ENCODE measurements around the gene PI16.

Gene PI16

GRCh38 chr6:36954262-36954931, at the start of gene PI16:
Gene PI16 (plus strand): TSS chr6:36954738. CDS start chr6:36954761, 23 bp downstream.
- no peak for DNase-seq (ENCODE audit: low read depth)

GRCh38 chr6:36904851-36905393, 49.6 kb upstream of the PI16 start:
- DNase-seq (ENCODE audit: low read depth), result no peak

- DNase-seq (ENCODE audit: low read depth), result no peak
These were observed 47.8 kb upstream of the PI16 start for GRCh38 chr6:36906539-36907325.

GRCh38 chr6:36907781-36908180, 46.8 kb upstream of the PI16 start:
- no peak for DNase-seq (ENCODE audit: low read depth)

- DNase-seq (ENCODE audit: low read depth), result no peak
These were observed 45.8 kb upstream of the PI16 start for GRCh38 chr6:36908747-36909146.

GRCh38 chr6:36912030-36912454, 42.5 kb upstream of the PI16 start:
- no peak for DNase-seq (ENCODE audit: low read depth)

GRCh38 chr6:36912586-36912985, 42.0 kb upstream of the PI16 start:
- peak; percentile 26 for DNase-seq (ENCODE audit: low read depth)

DNA sequence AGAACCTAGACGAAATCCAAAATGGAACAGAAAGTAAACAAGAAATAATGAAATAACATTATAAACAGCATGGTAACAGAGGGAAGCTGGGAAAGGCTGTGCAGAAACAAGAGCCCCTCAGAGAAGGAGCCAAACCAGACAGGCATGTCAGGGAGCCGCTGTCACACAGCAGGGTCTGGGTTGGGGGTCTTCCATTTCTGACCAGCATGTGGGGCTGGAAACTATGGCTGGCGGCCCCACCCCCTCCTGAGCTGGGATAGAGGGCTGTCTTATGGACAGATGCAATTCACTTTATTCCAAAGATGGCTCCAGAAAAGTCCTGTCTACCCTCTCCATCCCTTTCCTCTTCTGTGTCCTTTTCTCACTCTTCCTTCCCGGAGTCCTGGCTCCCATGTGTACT, 41.5 kb upstream of the PI16 start:
- DNase-seq (ENCODE audit: low read depth), result no peak

- no peak for DNase-seq (ENCODE audit: low read depth)
These were observed 40.2 kb upstream of the PI16 start for GRCh38 chr6:36914227-36914794.

GRCh38 chr6:36915599-36915998, 38.9 kb upstream of the PI16 start:
- no peak for DNase-seq (ENCODE audit: low read depth)

DNA sequence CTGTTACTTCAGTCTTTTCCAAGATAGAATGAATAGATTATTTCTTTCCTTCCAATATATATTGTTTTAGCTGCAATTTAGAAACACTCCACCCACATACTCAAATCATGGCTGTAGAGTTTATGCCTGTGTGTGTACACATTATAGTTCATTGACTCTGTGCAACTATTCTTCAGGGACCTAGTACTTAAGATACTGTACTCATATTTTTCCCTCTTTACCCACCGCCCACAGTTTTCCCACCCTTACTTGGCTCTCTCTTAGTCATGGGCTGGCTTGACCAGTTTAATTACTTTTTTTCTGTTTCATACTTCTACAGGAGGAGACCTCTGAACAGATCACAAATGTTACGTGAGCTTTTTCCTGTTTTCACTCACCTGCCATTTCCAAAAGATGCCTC, 38.4 kb upstream of the PI16 start:
- DNase-seq (ENCODE audit: low read depth), result no peak

- DNase-seq (ENCODE audit: low read depth), result no peak
These were observed 36.9 kb upstream of the PI16 start for GRCh38 chr6:36917541-36918193.

DNA sequence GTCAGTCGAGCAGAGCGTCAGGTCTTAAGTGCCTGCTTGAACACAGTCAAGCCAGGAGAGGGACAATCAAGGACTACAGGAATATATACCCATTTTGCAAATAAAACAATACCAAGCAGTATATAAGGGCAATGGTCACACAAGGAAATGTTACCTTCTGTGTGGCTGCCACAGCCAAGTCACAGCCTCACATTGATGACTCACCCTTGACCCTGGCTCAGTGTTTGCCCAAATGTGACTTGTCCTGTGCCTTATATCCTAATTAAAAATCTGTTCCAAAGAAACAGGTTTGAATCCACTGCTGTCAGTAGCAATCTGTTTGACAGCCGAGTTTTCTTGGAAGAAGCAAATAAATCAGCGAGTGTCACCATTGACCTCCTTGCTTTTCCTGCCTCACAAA, 34.5 kb upstream of the PI16 start:
- no peak for DNase-seq (ENCODE audit: low read depth)

DNA sequence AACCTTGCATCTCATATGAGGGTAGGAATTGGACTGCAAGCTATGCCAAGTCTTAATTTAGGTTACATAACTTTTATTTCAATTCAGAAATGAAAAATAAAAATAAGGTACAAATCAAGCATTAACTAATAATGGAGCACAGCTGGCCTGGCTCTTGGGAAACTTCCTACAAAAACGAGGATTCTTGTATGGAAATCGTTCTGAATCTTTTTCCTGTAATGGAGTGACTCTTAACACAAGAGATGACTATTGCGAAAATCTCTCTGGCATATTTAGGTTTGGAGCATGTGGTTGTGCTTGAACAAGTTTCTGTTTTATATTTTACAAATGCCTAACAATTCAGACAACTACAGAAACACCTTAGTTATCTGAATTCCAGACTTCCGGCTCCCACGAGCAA, 34.0 kb upstream of the PI16 start:
- no peak for DNase-seq (ENCODE audit: low read depth)

DNA sequence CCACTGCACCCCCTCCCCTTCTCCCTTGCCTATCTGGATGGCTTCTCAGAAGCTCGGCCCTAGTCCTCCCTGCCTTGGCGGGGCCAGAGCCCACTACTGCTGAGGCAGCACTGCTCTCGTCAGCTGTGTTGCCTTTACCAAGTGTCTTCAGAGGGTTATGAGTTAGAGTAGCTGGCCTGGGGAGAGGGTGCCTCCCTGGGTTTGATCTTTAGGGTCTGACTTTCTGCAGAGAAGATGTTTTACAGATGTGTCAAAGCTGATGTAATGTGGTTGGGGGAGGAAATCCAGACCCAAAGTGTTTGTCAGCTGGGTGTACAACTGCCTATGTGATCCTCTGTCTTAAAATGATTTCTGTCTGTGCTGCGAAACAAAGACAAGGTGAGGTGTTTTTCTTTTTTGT, 30.4 kb upstream of the PI16 start:
- no peak for DNase-seq (ENCODE audit: low read depth)

- no peak for DNase-seq (ENCODE audit: low read depth)
These were observed 29.7 kb upstream of the PI16 start for GRCh38 chr6:36924778-36925374.

DNA sequence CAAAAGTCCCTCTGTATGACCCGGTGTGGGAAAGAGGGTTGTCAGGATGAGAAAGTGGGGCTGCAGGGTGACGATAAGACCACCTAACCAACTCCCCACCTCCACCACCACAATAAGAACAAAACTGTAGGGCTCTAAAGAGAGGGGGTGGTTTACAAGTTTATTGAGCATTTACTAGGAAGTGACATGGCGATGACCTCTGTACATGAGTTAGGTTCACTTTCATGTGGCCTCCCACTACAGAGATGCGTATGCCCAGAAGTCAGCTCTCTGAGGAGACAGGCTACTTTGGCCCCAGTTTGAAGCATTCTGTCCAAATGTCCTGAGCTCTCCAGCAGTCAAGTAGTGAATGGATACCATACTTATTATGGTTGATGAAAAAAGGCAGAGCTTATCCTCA, 28.7 kb upstream of the PI16 start:
- DNase-seq (ENCODE audit: low read depth), result no peak

DNA sequence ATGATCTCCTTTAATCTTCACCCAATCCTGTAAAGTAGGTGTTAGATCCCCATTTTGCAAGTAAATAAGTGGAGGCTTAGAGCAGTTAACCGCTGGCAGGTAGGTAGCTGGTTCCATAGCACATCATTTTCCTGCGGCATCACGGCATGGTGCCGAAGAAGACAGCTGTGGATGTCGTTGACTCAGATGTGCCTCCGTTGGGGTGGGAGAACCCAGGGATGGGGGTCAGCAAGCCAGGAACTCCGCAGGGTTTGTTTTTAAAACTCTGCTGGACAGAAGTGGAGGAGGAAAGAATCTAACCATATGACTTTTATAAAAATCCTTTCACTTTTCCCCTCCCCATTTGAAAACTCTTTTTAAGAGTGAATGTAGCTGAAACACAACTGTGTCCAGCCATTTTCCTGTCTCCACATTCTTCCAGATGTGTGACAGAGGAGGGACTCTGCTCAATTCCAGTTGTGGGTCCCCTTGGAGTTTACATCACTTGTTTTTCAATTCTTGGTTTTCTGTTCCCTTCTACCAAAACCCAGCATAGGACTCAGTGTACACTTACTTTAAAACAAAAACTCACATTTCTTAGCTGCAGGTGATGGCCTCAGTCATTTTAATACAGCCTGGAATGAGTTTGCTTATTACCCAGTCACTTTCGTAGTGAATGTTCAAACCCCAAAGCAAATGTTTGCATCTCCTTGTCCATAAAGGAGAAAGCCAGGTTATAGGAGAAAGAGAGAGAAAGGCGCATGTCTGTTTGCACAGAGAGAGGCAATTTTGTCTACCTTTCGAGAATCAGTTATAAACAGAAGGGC, 27.6 kb upstream of the PI16 start:
- DNase-seq (ENCODE audit: low read depth), result no peak

- no peak for DNase-seq (ENCODE audit: low read depth)
These were observed 26.6 kb upstream of the PI16 start for GRCh38 chr6:36927691-36928546.

DNA sequence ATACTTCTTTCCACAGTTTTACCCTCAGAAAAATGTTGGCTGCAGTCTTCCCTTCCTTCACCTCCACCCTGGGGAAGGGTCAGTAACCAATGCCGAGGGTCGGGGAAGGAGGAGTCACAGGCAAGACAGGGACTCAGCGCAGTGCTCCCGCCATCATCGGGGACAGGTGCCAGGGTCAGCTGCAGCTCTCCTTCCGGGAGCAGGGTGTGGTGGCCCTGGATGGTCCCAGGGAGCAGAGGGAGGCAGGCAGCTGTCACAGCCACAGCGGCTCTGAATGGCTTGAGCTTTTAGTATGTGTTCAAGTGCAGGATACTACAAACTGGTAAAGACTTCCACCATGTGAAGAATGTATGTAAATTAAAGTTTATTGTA, 26.0 kb upstream of the PI16 start:
- DNase-seq (ENCODE audit: low read depth), result no peak

Measured in activated T-cell treated with anti-CD3 and anti-CD28 coated beads for 1 hour (primary cell).